ENCODE results near the gene NKX2-4. TPM values are rescaled to one million over a fixed set of nuclear protein-coding genes. Genes with fewer than 3 reads are reported as not detected.

NKX2-4 gene
- total RNA-seq, 1 donor: not detected

DNA sequence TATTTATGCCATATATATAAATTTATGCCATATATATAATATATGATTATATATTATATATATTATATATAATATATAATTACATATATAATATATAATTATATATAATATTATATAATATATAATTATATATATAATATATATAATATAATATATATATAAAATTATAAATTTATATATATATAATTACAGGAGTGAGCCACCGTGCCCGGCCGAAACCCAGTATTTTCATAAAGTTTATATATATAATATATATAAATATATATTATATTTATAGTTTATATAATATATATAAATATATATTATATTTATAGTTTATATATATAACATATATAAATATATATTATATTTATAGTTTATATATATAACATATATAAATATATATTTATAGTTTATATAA is 31.6 kb downstream of the NKX2-4 start:
- no peaks in the 10 kb centered on the region for H3K27me3 ChIP-seq (ENCODE audit: insufficient read depth, low read length)
- no peaks in the 10 kb centered on the region for H3K9me3 ChIP-seq (ENCODE audit: low read depth, low read length)
- H3K36me3 ChIP-seq (ENCODE audit: insufficient read depth, low read length): peaks cover 51% of the 10 kb centered on the region
- H4K20me1 ChIP-seq (ENCODE audit: insufficient read depth, low read length): no peaks in the 10 kb centered on the region
- H3K79me2 ChIP-seq (ENCODE audit: insufficient read depth, low read length): peaks cover 14% of the 10 kb centered on the region
- H3K4me1 ChIP-seq (ENCODE audit: insufficient read depth, low read length): peaks cover 4% of the 10 kb centered on the region
- no peak overlapping the region for H3K27ac ChIP-seq (ENCODE audit: low read depth, low read length)
- TF ChIP-seq, protein P1, sequence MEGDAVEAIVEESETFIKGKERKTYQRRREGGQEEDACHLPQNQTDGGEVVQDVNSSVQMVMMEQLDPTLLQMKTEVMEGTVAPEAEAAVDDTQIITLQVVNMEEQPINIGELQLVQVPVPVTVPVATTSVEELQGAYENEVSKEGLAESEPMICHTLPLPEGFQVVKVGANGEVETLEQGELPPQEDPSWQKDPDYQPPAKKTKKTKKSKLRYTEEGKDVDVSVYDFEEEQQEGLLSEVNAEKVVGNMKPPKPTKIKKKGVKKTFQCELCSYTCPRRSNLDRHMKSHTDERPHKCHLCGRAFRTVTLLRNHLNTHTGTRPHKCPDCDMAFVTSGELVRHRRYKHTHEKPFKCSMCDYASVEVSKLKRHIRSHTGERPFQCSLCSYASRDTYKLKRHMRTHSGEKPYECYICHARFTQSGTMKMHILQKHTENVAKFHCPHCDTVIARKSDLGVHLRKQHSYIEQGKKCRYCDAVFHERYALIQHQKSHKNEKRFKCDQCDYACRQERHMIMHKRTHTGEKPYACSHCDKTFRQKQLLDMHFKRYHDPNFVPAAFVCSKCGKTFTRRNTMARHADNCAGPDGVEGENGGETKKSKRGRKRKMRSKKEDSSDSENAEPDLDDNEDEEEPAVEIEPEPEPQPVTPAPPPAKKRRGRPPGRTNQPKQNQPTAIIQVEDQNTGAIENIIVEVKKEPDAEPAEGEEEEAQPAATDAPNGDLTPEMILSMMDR (IDR thresholded peaks at IDR 0.05; ENCODE audit: extremely low read depth, low read depth, low read length): no peak
- H3K4me3 ChIP-seq (ENCODE audit: insufficient read depth, low read length): no peak overlapping the region
- H3K4me2 ChIP-seq (ENCODE audit: insufficient read depth, low read length): no peak overlapping the region
- H2AFZ ChIP-seq (ENCODE audit: low read length): no peak overlapping the region
- DNase-seq (ENCODE audit: insufficient read length, low spot score, missing footprints): no peak

DNA sequence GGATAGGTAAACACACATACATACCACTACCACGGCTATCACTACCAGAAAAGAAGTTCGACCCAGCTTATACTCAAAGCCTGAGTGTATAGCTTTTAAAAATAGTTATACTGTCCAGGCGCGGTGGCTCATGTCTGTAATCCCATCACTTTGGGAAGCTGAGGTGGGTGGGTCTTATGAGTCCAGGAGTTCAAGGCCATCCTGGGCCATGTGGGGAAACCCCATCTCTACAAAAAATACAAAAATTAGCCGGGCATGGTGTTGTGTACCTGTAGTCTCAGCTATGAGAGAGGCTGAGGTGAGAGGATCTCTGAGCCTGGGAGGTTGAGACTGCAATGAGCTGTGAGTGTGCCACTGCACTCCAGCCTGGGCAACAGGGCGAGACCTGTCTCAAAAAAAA is 32.9 kb downstream of the NKX2-4 start:
- DNase-seq (ENCODE audit: insufficient read length, low spot score, missing footprints): no peak
- no peak overlapping the region for H2AFZ ChIP-seq (ENCODE audit: low read length)
- peaks cover 13% of the 10 kb centered on the region for H3K4me1 ChIP-seq (ENCODE audit: insufficient read depth, low read length)
- H3K9me3 ChIP-seq (ENCODE audit: low read depth, low read length): no peaks in the 10 kb centered on the region
- TF ChIP-seq, protein P1 (IDR thresholded peaks at IDR 0.05; ENCODE audit: extremely low read depth, low read depth, low read length): no peak
- no peaks in the 10 kb centered on the region for H4K20me1 ChIP-seq (ENCODE audit: insufficient read depth, low read length)
- H3K36me3 ChIP-seq (ENCODE audit: insufficient read depth, low read length): peaks cover 51% of the 10 kb centered on the region
- no peak overlapping the region for H3K27ac ChIP-seq (ENCODE audit: low read depth, low read length)
- H3K27me3 ChIP-seq (ENCODE audit: insufficient read depth, low read length): no peaks in the 10 kb centered on the region
- no peak overlapping the region for H3K4me3 ChIP-seq (ENCODE audit: insufficient read depth, low read length)
- H3K79me2 ChIP-seq (ENCODE audit: insufficient read depth, low read length): peaks cover 7% of the 10 kb centered on the region
- H3K4me2 ChIP-seq (ENCODE audit: insufficient read depth, low read length): no peak overlapping the region

DNA sequence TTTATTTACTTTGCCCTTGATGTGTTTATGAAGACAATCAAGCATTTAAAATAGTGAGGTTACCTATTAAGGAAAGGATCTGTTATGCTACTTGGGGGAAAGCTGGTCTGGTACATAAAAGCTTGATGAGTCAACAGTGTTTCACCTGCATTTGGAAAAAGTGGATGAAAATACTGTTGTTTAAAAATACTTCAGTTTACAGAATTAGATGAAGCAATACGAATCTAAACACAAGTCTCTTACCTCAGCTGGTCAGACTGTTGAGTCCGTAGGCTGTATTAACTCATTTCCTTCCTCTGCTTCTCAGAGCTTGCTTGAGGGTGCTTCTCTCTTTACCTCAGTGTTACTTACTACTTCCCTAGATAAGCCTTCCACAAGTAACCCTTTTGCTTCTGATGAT is 36.1 kb downstream of the NKX2-4 start:
- Histone ChIP-seq H3K27ac (ENCODE audit: low read depth, low read length) (no peak overlapping the region), H3K4me3 (ENCODE audit: insufficient read depth, low read length) (no peak overlapping the region), H3K79me2 (ENCODE audit: insufficient read depth, low read length) (peaks cover 3% of the 10 kb centered on the region), H3K4me2 (ENCODE audit: insufficient read depth, low read length) (peak overlapping the region; percentile 46), H3K27me3 (ENCODE audit: insufficient read depth, low read length) (no peaks in the 10 kb centered on the region), H4K20me1 (ENCODE audit: insufficient read depth, low read length) (no peaks in the 10 kb centered on the region), H2AFZ (ENCODE audit: low read length) (no peak overlapping the region), H3K9me3 (ENCODE audit: low read depth, low read length) (no peaks in the 10 kb centered on the region), H3K4me1 (ENCODE audit: insufficient read depth, low read length) (peaks cover 13% of the 10 kb centered on the region), H3K36me3 (ENCODE audit: insufficient read depth, low read length) (peaks cover 56% of the 10 kb centered on the region)
- DNase-seq (ENCODE audit: insufficient read length, low spot score, missing footprints): no peak
- TF ChIP-seq, protein P1 (IDR thresholded peaks at IDR 0.05; ENCODE audit: extremely low read depth, low read depth, low read length): no peak

DNA sequence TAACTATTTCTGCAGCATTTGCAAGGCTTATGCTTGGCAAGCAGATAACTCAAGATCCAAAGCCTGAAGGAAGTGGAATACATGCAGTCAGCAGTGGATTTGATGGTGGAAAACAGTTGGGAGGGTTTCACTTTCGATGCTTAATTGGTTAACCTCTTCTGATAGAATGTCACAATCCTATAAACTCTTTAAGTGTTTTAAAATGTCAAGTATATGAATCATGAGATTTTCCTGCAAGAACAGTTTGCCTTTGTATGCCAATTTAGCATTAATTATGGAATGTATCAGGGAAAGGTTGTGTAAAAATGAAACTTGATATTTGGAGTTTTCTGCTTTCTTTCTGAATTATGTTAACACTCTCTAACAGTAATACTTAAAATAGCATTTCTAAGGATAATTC is 36.6 kb downstream of the NKX2-4 start:
- Histone ChIP-seq H3K4me2 (ENCODE audit: insufficient read depth, low read length) (peak overlapping the region; percentile 46), H3K9me3 (ENCODE audit: low read depth, low read length) (no peaks in the 10 kb centered on the region), H3K36me3 (ENCODE audit: insufficient read depth, low read length) (peaks cover 54% of the 10 kb centered on the region), H3K27me3 (ENCODE audit: insufficient read depth, low read length) (no peaks in the 10 kb centered on the region), H3K27ac (ENCODE audit: low read depth, low read length) (no peak overlapping the region), H3K4me3 (ENCODE audit: insufficient read depth, low read length) (no peak overlapping the region), H2AFZ (ENCODE audit: low read length) (no peak overlapping the region), H4K20me1 (ENCODE audit: insufficient read depth, low read length) (no peaks in the 10 kb centered on the region), H3K79me2 (ENCODE audit: insufficient read depth, low read length) (peaks cover 3% of the 10 kb centered on the region), H3K4me1 (ENCODE audit: insufficient read depth, low read length) (peaks cover 13% of the 10 kb centered on the region)
- peak; percentile 41 for DNase-seq (ENCODE audit: insufficient read length, low spot score, missing footprints)
- TF ChIP-seq, protein P1 (IDR thresholded peaks at IDR 0.05; ENCODE audit: extremely low read depth, low read depth, low read length): no peak

Data from osteoblast (primary cell).